Astrocyte (in vitro differentiated cells and primary cell): ENCODE measurements around the gene PEX11G. TPM values are rescaled to one million over a fixed set of nuclear protein-coding genes. Genes with fewer than 3 reads are reported as not detected.

Experiments
- DNase-seq: peaks from one replicate; pipeline ENCODE4 v3.0.0-alpha.2; 2010; ENCODE audit warnings: low read depth
- FAIRE-seq: peaks from 2 replicates; lab custom pipeline; 2011; peaks lifted over from hg19 to GRCh38; lab: Jason Lieb, UNC
- H2AFZ ChIP-seq: 2 replicates; pipeline ENCODE4 v1.6.0; 2012; ENCODE audit warnings: low read depth, low read length, inconsistent platforms
- H3K27ac ChIP-seq: 2 replicates; pipeline ENCODE4 v1.5.1; 2011; ENCODE audit warnings: low read depth, low read length, inconsistent platforms
- H3K27me3 ChIP-seq: 2 replicates; pipeline ENCODE4 v1.6.0; 2011; ENCODE audit warnings: low read length, inconsistent platforms; ENCODE audit not compliant: insufficient read depth
- H3K36me3 ChIP-seq: 2 replicates; pipeline ENCODE4 v1.5.1; 2011; ENCODE audit warnings: low read length, inconsistent platforms; ENCODE audit not compliant: insufficient read depth
- H3K4me1 ChIP-seq: 2 replicates; pipeline ENCODE4 v1.5.1; 2011; ENCODE audit warnings: low read length, inconsistent platforms; ENCODE audit not compliant: insufficient read depth
- H3K4me2 ChIP-seq: 2 replicates; pipeline ENCODE4 v1.6.0; 2012; ENCODE audit warnings: low read length, inconsistent platforms
- H3K4me3 ChIP-seq: 2 replicates; pipeline ENCODE4 v1.5.1; 2011; ENCODE audit warnings: low read depth, mild to moderate bottlenecking, low read length, inconsistent platforms; ENCODE audit not compliant: insufficient read depth
- H3K79me2 ChIP-seq: 2 replicates; pipeline ENCODE4 v1.6.0; 2012; ENCODE audit warnings: mild to moderate bottlenecking, low read length, inconsistent platforms; ENCODE audit not compliant: insufficient read depth
- H3K9ac ChIP-seq: 2 replicates; pipeline ENCODE4 v1.6.0; 2012; ENCODE audit warnings: mild to moderate bottlenecking, low read length, inconsistent platforms
- H3K9me3 ChIP-seq: 2 replicates; pipeline ENCODE4 v1.5.1; 2012; ENCODE audit warnings: low read depth, mild to moderate bottlenecking, low read length, inconsistent platforms; ENCODE audit not compliant: insufficient read depth
- H4K20me1 ChIP-seq: 2 replicates; pipeline ENCODE4 v1.6.0; 2012; ENCODE audit warnings: low read length, inconsistent platforms; ENCODE audit not compliant: insufficient read depth
- H3K27ac Mint-ChIP-seq: one replicate; pipeline ENCODE4 v1.8.0; 2021; ENCODE audit warnings: mild to moderate bottlenecking, mixed read lengths; ENCODE audit not compliant: unreplicated experiment
- H3K27me3 Mint-ChIP-seq: one replicate; pipeline ENCODE4 v1.8.0; 2021; ENCODE audit warnings: low read depth, mixed read lengths; ENCODE audit not compliant: unreplicated experiment
- H3K36me3 Mint-ChIP-seq: one replicate; pipeline ENCODE4 v1.8.0; 2021; ENCODE audit warnings: low read depth, mixed read lengths; ENCODE audit not compliant: unreplicated experiment
- H3K4me1 Mint-ChIP-seq: one replicate; pipeline ENCODE4 v1.8.0; 2021; ENCODE audit warnings: low read depth, mixed read lengths; ENCODE audit not compliant: unreplicated experiment
- H3K4me3 Mint-ChIP-seq: one replicate; pipeline ENCODE4 v1.8.0; 2021; ENCODE audit warnings: mild to moderate bottlenecking, moderate library complexity, mixed read lengths; ENCODE audit not compliant: unreplicated experiment
- H3K9me3 Mint-ChIP-seq: one replicate; pipeline ENCODE4 v1.8.0; 2021; ENCODE audit warnings: mild to moderate bottlenecking, mixed read lengths; ENCODE audit not compliant: unreplicated experiment
- EZH2 ChIP-seq: IDR thresholded peaks from 2 replicates; pipeline ENCODE4 v1.6.1; 2012; ENCODE audit warnings: mild to moderate bottlenecking, low read length, inconsistent platforms; ENCODE audit not compliant: insufficient read depth
- total RNA-seq: library from RNA; stranded (reverse); gene quantifications from 2 replicates; pipeline ENCODE4 v1.2.1, GENCODE V29; 2021
- TF ChIP-seq, protein P1 (sequence below): IDR thresholded peaks from 2 replicates; pipeline ENCODE4 v1.5.1; 2011; ENCODE audit warnings: low read depth, mild to moderate bottlenecking, inconsistent platforms, low read length, moderate library complexity; ENCODE audit not compliant: insufficient read depth

PEX11G gene
- total RNA-seq, 1 donor from 2014 or later = 1.7 TPM

DNA sequence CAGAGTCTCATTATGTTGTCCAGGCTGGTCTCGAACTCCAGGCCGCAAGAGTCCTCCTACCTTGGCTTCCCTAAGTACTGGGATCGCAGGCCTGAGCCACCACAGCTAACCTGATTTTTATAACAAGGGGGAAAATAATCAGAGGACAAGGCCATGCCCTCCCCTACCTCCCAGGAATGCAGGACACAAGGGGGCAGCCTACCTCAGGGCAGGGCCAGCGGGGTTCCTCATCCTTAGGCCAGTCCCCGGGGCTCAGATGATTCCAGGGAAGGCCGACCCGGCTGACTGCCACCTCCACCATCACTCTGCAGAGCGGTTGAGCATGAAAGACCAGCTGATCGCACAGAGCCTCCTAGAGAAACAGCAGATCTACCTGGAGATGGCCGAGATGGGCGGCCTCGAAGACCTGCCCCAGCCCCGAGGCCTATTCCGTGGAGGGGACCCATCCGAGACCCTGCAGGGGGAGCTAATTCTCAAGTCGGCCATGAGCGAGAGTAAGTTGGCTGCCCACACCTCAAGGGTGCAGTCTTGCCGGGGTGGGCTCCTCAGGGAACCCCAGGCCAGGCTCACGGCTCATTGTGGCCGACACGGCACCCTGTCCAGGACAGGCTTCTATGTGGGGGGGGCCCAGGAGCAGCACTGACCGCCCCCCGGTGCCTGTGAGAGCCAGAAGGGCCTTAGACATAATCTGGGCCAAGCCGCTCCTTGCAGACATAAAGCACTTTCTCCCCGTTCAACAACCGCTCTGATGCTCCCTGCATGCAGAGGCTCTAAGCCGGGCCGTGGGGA lies 26.8 kb downstream of the PEX11G start:
- Histone ChIP-seq H3K27me3 (no peaks in the 10 kb centered on the region), H3K9ac (no peak overlapping the region), H3K36me3 (no peaks in the 10 kb centered on the region), H2AFZ (no peak overlapping the region), H3K79me2 (no peaks in the 10 kb centered on the region), H3K4me1 (peaks cover 13% of the 10 kb centered on the region), H3K4me2 (no peak overlapping the region), H3K9me3 (no peaks in the 10 kb centered on the region), H3K4me3 (no peak overlapping the region), H3K27ac (no peak overlapping the region), H4K20me1 (no peaks in the 10 kb centered on the region)
- H3K27ac Mint-ChIP-seq = peak overlapping the region; percentile 53
- H3K4me1 Mint-ChIP-seq = no peaks in the 10 kb centered on the region
- peaks cover under 1% of the 10 kb centered on the region for H3K9me3 Mint-ChIP-seq
- H3K36me3 Mint-ChIP-seq = peaks cover 14% of the 10 kb centered on the region
- no peak overlapping the region for H3K4me3 Mint-ChIP-seq
- no peak for DNase-seq
- no peak for FAIRE-seq
- no peaks in the 10 kb centered on the region for H3K27me3 Mint-ChIP-seq
- TF ChIP-seq EZH2 = no peak
- TF ChIP-seq, protein P1, sequence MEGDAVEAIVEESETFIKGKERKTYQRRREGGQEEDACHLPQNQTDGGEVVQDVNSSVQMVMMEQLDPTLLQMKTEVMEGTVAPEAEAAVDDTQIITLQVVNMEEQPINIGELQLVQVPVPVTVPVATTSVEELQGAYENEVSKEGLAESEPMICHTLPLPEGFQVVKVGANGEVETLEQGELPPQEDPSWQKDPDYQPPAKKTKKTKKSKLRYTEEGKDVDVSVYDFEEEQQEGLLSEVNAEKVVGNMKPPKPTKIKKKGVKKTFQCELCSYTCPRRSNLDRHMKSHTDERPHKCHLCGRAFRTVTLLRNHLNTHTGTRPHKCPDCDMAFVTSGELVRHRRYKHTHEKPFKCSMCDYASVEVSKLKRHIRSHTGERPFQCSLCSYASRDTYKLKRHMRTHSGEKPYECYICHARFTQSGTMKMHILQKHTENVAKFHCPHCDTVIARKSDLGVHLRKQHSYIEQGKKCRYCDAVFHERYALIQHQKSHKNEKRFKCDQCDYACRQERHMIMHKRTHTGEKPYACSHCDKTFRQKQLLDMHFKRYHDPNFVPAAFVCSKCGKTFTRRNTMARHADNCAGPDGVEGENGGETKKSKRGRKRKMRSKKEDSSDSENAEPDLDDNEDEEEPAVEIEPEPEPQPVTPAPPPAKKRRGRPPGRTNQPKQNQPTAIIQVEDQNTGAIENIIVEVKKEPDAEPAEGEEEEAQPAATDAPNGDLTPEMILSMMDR = no peak

DNA sequence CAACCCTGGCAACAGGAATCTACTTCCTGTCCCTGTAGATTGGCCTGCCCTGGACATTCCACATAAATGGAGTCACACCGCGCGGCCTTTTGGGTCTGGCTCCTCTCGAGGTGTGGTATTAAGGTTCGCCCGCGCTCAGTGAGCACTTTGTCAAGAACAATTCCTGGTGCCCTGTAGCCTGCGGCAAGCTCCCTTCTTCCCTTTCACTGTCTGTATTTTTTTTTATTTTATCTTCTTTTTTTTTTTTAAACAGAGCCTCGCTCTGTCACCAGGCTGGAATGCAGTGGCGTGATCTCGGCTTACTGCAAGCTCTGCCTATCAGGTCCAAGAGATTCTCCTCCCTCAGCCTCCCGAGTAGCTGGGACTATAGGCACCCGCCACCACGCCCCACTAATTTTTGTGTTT lies 28.3 kb downstream of the PEX11G start:
- FAIRE-seq = no peak
- Mint-ChIP-seq H3K27me3 (no peaks in the 10 kb centered on the region), H3K4me1 (no peaks in the 10 kb centered on the region)

More for the DNA sequence above, 28.3 kb downstream of the PEX11G start:
- Histone ChIP-seq H3K9me3 (no peaks in the 10 kb centered on the region), H3K4me3 (no peak overlapping the region), H3K9ac (peak overlapping the region; percentile 73), H3K4me1 (peaks cover 13% of the 10 kb centered on the region), H4K20me1 (no peaks in the 10 kb centered on the region), H3K79me2 (no peaks in the 10 kb centered on the region), H3K27me3 (no peaks in the 10 kb centered on the region), H3K4me2 (peak overlapping the region; percentile 66), H2AFZ (peak overlapping the region; percentile 23), H3K27ac (peak overlapping the region; percentile 85), H3K36me3 (no peaks in the 10 kb centered on the region)
- TF ChIP-seq, protein P1 = no peak
- TF ChIP-seq EZH2 = no peak
- peak overlapping the region; percentile 49 for H3K27ac Mint-ChIP-seq
- H3K4me3 Mint-ChIP-seq = no peak overlapping the region
- peaks cover 28% of the 10 kb centered on the region for H3K36me3 Mint-ChIP-seq
- H3K9me3 Mint-ChIP-seq = peaks cover 10% of the 10 kb centered on the region
- peak; percentile 90 for DNase-seq
